Gastroesophageal sphincter (tissue), 4 donors: ENCODE data around the gene LTN1. TPM values are rescaled to one million over a fixed set of nuclear protein-coding genes. Genes with fewer than 3 reads are reported as not detected.

Experiments used
- ATAC-seq: fragments of 150-250 bp; one replicate; pipeline ENCODE4 v1.9.1; 2016; ENCODE audit warnings: mild to moderate bottlenecking, moderate library complexity
- H3K27ac ChIP-seq, 4 donors: fragments of 200-600 bp; sonication (generic) in 3 of 4; 1 replicate in 3 of 4; 2 replicates in 1 of 4; pipeline ENCODE4 v1.5.1; 2016 to 2019
- H3K27me3 ChIP-seq: fragments of 200-600 bp; sonication (generic); one replicate; pipeline ENCODE4 v1.5.1; 2019
- H3K36me3 ChIP-seq, 2 donors: fragments of 200-600 bp; sonication (generic); one replicate each; pipeline ENCODE4 v1.5.1; 2019; ENCODE audit warnings: control low read depth in 1 of 2
- H3K4me1 ChIP-seq, 3 donors: fragments of 200-600 bp; sonication (generic); 1 replicate in 2 of 3; 2 replicates in 1 of 3; pipeline ENCODE4 v1.5.1; 2016 to 2019; ENCODE audit warnings: control low read depth in 2 of 3
- H3K4me3 ChIP-seq, 2 donors: fragments of 200-600 bp; sonication (generic); one replicate each; pipeline ENCODE4 v1.5.1; 2019; ENCODE audit warnings: mild to moderate bottlenecking in 1 of 2, moderate library complexity in 1 of 2
- H3K9me3 ChIP-seq, 3 donors: fragments of 200-600 bp; sonication (generic); one replicate each; pipeline ENCODE4 v1.5.1; 2017 to 2019; ENCODE audit warnings: control low read depth in 2 of 3
- EP300 ChIP-seq: sonication (generic); formaldehyde crosslinking; IDR thresholded peaks from one replicate; pipeline ENCODE4 v1.6.1; 2017; ENCODE audit warnings: antibody characterized with exemption, mild to moderate bottlenecking
- POLR2A ChIP-seq, 2 donors: fragments of 450-650 bp; IDR thresholded peaks; one replicate each; pipeline ENCODE4 v1.6.1; 2017; ENCODE audit warnings: antibody characterized with exemption in 2 of 2, mild to moderate bottlenecking in 2 of 2, moderate library complexity in 1 of 2
- POLR2AphosphoS5 ChIP-seq: sonication (generic); formaldehyde crosslinking; IDR thresholded peaks from one replicate; pipeline ENCODE4 v1.6.1; 2017; ENCODE audit warnings: antibody characterized with exemption
- WGBS, 2 donors: methylation state at CpG; one replicate each; pipeline ENCODE4 v1.1.5; 2018; ENCODE audit warnings: low coverage in 1 of 2; 5-methylcytosine and 5-hydroxymethylcytosine counted together
- total RNA-seq, 4 donors: library from RNA; depleted of rRNA; stranded (reverse); fragments of >200 nt; gene quantifications; one replicate each; pipeline ENCODE4 v1.1.0, GENCODE V29; 2016
- TF ChIP-seq, protein P1 (sequence below), 4 experiments: fragments of 200-600 bp in 2 of 4; fragments of 450-650 bp in 2 of 4; sonication (generic) in 1 of 4; IDR thresholded peaks; one replicate each; pipeline ENCODE4 v1.5.1; 2017 to 2019; ENCODE audit warnings: antibody characterized with exemption in 4 of 4, mild to moderate bottlenecking in 2 of 4, moderate library complexity in 2 of 4

The LTN1 gene
- total RNA-seq, 4 donors from 2014 or later, result 22.2 to 40.6 (median 31.8) TPM

DNA sequence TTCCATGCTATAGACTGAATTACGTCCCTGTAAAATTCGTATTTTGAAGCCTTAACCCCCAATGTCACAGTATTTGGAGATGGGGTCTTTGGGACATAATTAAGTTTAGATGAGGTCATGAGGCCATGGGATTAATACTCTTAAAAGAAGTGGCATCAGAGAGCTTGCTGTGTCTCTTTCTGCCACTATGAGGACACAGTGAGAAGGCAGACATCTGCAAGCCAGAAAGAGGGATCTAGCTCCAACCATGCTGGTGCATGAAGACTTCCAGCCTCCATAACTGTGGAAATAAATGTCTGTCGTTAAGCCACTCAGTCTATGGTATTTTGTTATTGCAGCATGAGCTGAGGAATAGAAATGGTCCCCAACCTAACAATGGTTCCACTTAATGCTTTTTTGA, 99.0 kb downstream of the LTN1 start:
- H3K4me1 ChIP-seq, result peaks cover 0 to 20% (median 4%) of the 10 kb centered on the region in 3 donors
- no peak for ATAC-seq
- 77 to 96% methylated on average over 3 of the region's 3 CpGs for WGBS, 2 donors
- H3K27me3 ChIP-seq, result no peaks in the 10 kb centered on the region
- H3K4me3 ChIP-seq, result no peak overlapping the region
- TF ChIP-seq EP300 (no peak), POLR2A (IDR thresholded peaks at IDR 0.05) (no peak)
- no peaks in the 10 kb centered on the region for H3K36me3 ChIP-seq
- peak overlapping the region in 1 of 4 donors; percentile 40 for H3K27ac ChIP-seq
- peaks cover 0 to 12% (median 0%) of the 10 kb centered on the region in 3 donors for H3K9me3 ChIP-seq

DNA sequence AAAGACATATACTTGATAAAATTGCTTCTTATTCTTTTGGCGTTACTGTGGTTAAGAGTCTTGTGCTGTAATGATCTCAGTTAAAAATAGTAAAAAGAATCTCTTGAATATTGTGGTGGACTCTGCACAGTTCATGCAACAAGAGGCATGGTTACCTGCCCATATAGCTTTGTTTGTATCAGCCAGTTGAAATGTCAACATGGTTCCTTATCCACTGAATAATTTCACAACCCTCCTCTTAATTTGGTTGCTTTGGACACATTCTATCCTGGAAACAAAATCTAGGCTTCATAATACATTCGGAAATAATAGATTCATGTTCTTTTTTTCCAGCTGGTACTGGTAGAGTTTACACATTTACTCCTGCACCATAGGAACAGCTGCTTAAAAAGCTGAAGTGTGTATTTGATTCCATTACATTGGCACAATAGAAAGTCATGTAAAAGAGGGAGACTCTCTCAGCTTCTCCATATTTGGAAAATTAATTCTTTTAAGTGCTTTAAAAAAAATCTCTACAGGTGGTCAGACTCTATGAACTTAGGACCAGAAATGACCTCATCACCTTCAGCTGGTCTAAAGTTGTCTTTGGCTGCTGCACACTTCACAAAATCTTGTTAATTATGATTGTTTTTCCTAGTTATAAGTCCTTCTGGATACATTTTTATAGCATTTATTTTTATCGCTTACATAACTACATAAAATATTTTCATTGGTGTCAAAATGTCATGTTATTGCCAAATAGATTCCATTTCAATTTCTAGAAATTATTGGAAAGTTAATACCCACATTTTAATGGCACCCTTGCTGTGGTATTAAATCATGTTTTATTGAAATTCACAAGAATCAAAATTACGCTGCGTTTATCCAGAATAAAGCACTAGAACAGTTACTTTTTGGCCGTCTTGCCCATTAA, 100.2 kb downstream of the LTN1 start:
- Histone ChIP-seq H3K4me3 (no peak overlapping the region), H3K4me1 (peaks cover 0 to 9% (median 0%) of the 10 kb centered on the region in 3 donors), H3K27ac (peak overlapping the region in 2 of 4 donors; percentile 40 to 47), H3K36me3 (no peaks in the 10 kb centered on the region), H3K9me3 (peaks cover 0 to 12% (median 0%) of the 10 kb centered on the region in 3 donors), H3K27me3 (no peaks in the 10 kb centered on the region)
- no peak for ATAC-seq
- 58 to 60% methylated on average over 5 to 6 of the region's 6 CpGs for WGBS, 2 donors
- TF ChIP-seq EP300 (no peak), POLR2A (IDR thresholded peaks at IDR 0.05) (no peak), POLR2AphosphoS5 (no peak)
- TF ChIP-seq, protein P1, sequence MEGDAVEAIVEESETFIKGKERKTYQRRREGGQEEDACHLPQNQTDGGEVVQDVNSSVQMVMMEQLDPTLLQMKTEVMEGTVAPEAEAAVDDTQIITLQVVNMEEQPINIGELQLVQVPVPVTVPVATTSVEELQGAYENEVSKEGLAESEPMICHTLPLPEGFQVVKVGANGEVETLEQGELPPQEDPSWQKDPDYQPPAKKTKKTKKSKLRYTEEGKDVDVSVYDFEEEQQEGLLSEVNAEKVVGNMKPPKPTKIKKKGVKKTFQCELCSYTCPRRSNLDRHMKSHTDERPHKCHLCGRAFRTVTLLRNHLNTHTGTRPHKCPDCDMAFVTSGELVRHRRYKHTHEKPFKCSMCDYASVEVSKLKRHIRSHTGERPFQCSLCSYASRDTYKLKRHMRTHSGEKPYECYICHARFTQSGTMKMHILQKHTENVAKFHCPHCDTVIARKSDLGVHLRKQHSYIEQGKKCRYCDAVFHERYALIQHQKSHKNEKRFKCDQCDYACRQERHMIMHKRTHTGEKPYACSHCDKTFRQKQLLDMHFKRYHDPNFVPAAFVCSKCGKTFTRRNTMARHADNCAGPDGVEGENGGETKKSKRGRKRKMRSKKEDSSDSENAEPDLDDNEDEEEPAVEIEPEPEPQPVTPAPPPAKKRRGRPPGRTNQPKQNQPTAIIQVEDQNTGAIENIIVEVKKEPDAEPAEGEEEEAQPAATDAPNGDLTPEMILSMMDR (IDR thresholded peaks at IDR 0.05), result no peak

DNA sequence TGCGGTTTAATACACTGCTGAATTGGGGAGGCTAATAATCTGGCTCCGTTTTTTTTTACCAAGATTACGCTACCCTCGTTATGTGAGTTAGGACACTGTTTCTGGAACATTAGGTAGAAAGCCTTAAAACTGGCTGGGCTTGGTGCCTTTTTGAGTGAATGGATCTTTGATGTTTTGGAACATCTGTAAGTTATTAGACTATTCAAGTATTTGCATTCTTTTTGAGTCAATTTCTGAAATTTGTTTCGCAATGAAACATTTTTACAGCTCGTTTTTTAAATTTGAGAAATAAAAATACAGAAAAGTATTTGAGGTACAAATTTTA, 106.9 kb downstream of the LTN1 start:
- WGBS, 2 donors, result 85 to 94% methylated on average over 6 of the region's 6 CpGs

DNA sequence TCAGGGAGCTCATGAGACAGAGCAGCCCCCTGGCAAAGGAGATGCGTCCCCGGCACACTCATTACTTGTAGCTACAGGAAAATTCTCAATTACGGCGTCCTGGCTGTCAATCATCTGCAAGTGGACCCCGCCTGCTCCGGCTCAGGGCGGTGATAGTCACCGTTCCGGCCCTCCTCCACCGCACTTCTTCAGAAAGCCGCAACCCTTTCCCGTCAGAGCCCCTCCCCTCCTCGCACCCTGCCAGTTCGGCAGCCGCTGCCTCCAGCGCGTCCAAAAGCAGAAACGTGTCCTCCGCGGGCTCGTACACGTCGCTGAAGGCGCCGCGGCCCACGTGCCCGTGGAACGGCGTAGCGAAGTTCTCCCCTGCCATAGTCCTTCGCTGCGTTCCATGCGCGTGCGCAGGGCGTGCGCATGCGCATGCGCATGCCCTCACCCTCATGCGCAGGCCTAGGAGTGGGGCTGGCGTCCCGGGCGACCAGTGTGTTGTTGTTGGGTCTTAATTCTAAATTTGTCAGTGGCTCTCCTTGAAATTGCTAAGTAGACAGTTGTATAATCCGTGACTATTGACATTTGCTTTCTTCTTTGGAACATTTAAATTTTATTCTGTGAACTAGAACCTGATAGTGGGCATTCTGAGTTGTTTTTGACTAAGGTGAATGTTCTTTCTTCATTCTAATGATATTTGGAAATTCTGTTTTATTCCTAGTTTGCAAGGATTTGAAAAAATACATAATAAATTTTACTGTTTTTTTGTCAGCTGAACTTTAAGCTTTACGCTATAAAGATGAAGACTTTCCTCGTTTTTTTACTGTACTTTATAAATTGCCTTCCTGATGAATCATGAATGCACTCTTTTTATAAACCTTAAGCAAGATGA, 107.5 kb downstream of the LTN1 start:
- H3K4me1 ChIP-seq, result peaks cover 0 to 19% (median 3%) of the 10 kb centered on the region in 3 donors
- H3K36me3 ChIP-seq, result peaks cover 0 to 25% of the 10 kb centered on the region in 2 donors
- peak overlapping the region; percentile 84 to 97 (median 92) for H3K27ac ChIP-seq
- no peaks in the 10 kb centered on the region for H3K9me3 ChIP-seq
- WGBS, 2 donors, result 23 to 30% methylated on average over 6 to 8 of the region's 47 CpGs
- H3K27me3 ChIP-seq, result no peaks in the 10 kb centered on the region
- ATAC-seq, result peak; percentile 97
- TF ChIP-seq POLR2A (IDR thresholded peaks at IDR 0.05) (peak; percentile 62), POLR2AphosphoS5 (peak; percentile 96), EP300 (no peak)
- TF ChIP-seq, protein P1 (IDR thresholded peaks at IDR 0.05), result no peak
- H3K4me3 ChIP-seq, result peak overlapping the region; percentile 60 to 64

More for the DNA sequence above, 106.9 kb downstream of the LTN1 start:
- Histone ChIP-seq H3K27ac (peak overlapping the region in 3 of 4 donors; percentile 84 to 93 (median 91)), H3K4me3 (no peak overlapping the region), H3K9me3 (no peaks in the 10 kb centered on the region), H3K4me1 (peaks cover 0 to 19% (median 3%) of the 10 kb centered on the region in 3 donors), H3K27me3 (no peaks in the 10 kb centered on the region), H3K36me3 (peaks cover 0 to 20% of the 10 kb centered on the region in 2 donors)
- no peak for TF ChIP-seq POLR2A (IDR thresholded peaks at IDR 0.05)
- TF ChIP-seq, protein P1 (IDR thresholded peaks at IDR 0.05), result no peak
- TF ChIP-seq EP300, result no peak
- TF ChIP-seq POLR2AphosphoS5, result no peak
- no peak for ATAC-seq

DNA sequence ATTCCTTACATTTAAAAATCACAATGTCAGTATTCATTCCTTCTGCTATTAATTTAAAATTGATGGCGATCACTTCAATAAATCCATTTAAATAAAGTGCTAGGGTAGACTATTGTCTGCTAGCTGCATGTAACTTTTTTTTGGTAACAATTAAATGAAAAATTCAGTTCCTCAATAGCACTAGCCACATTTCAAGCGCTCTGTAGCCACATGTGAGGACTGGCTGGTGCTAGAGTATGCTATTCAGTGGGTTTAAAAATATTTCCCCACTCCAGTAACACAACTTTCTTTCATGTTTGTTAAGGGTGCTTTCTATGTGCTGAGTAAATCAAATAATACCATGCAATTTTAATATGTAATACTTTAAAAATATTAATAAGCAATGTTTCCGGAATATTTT, 108.2 kb downstream of the LTN1 start:
- no peaks in the 10 kb centered on the region for H3K27me3 ChIP-seq
- no peaks in the 10 kb centered on the region for H3K9me3 ChIP-seq
- no peak for ATAC-seq
- H3K27ac ChIP-seq, result peak overlapping the region; percentile 84 to 97 (median 92)
- peak overlapping the region; percentile 60 to 64 for H3K4me3 ChIP-seq
- H3K36me3 ChIP-seq, result peaks cover 0 to 32% of the 10 kb centered on the region in 2 donors
- WGBS, 2 donors, result 17 to 26% methylated on average over 3 of the region's 3 CpGs
- TF ChIP-seq EP300, result no peak
- TF ChIP-seq POLR2AphosphoS5, result no peak
- TF ChIP-seq POLR2A (IDR thresholded peaks at IDR 0.05), result no peak
- TF ChIP-seq, protein P1 (IDR thresholded peaks at IDR 0.05), result no peak
- peaks cover 0 to 19% (median 3%) of the 10 kb centered on the region in 3 donors for H3K4me1 ChIP-seq
